ENCODE results near the gene SH3YL1. TPM values are rescaled to one million over a fixed set of nuclear protein-coding genes. Genes with fewer than 3 reads are reported as not detected.

SH3YL1 gene
- total RNA-seq, 1 experiment from 2014 or later, result 26.5 TPM

GRCh38 chr2:289362-290089 is 25.7 kb upstream of the SH3YL1 start:
- WGBS (ENCODE audit: extremely low coverage, insufficient read length, low lambda C conversion rate), result no CpG with 5 or more reads among the region's 60 CpGs
- no peak overlapping the region for H3K23ac ChIP-seq (ENCODE audit: insufficient read length, low read depth, low read length)
- H4K91ac ChIP-seq (ENCODE audit: insufficient read length, low read depth, low read length), result no peak overlapping the region
- H2BK120ac ChIP-seq (ENCODE audit: low read depth, low read length, poor library complexity, severe bottlenecking), result no peak overlapping the region
- no peak overlapping the region for H3K4ac ChIP-seq (ENCODE audit: low read depth, low read length)
- H3K9ac ChIP-seq (ENCODE audit: extremely low read depth, insufficient read length, low read length), result no peak overlapping the region
- H2BK20ac ChIP-seq (ENCODE audit: low read depth, low read length, poor library complexity, severe bottlenecking), result no peak overlapping the region
- no peak overlapping the region for H2BK5ac ChIP-seq (ENCODE audit: insufficient read length, low read length)
- H3T11ph ChIP-seq (ENCODE audit: low read length), result no peak overlapping the region
- no peak overlapping the region for H4K5ac ChIP-seq (ENCODE audit: insufficient read length, low read depth, low read length)
- peak overlapping the region; percentile 76 for H3K4me2 ChIP-seq (ENCODE audit: insufficient read depth, insufficient read length, low read length)
- TF ChIP-seq, protein P1, sequence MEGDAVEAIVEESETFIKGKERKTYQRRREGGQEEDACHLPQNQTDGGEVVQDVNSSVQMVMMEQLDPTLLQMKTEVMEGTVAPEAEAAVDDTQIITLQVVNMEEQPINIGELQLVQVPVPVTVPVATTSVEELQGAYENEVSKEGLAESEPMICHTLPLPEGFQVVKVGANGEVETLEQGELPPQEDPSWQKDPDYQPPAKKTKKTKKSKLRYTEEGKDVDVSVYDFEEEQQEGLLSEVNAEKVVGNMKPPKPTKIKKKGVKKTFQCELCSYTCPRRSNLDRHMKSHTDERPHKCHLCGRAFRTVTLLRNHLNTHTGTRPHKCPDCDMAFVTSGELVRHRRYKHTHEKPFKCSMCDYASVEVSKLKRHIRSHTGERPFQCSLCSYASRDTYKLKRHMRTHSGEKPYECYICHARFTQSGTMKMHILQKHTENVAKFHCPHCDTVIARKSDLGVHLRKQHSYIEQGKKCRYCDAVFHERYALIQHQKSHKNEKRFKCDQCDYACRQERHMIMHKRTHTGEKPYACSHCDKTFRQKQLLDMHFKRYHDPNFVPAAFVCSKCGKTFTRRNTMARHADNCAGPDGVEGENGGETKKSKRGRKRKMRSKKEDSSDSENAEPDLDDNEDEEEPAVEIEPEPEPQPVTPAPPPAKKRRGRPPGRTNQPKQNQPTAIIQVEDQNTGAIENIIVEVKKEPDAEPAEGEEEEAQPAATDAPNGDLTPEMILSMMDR (conservative IDR thresholded peaks at IDR 0.05), result no peak
- no peak overlapping the region for H2BK15ac ChIP-seq (ENCODE audit: low read depth, low read length)
- no peak overlapping the region for H3K27ac ChIP-seq (ENCODE audit: insufficient read length, low read depth, low read length)
- H3K4me3 Mint-ChIP-seq, result peak overlapping the region; percentile 57 to 84
- H3K36me3 Mint-ChIP-seq (ENCODE audit: insufficient read depth in 1 of 3, low read depth in 3 of 3), result no peaks in the 10 kb centered on the region; a peak in 1 of 7 replicates
- H2AFZ ChIP-seq (ENCODE audit: low read length), result peak overlapping the region; percentile 35
- no peak overlapping the region for H3K56ac ChIP-seq (ENCODE audit: insufficient read length, low read depth, low read length)
- H2BK12ac ChIP-seq (ENCODE audit: insufficient read length, low read depth, low read length), result no peak overlapping the region
- H3K4me1 ChIP-seq (ENCODE audit: insufficient read depth, low read length), result peaks cover 11% of the 10 kb centered on the region
- peaks cover 18% of the 10 kb centered on the region for H3K23me2 ChIP-seq (ENCODE audit: insufficient read length, low read depth, low read length, poor library complexity, severe bottlenecking)
- no peaks in the 10 kb centered on the region for H3K9me3 ChIP-seq (ENCODE audit: control insufficient read depth, low read depth, low read length)
- no peaks in the 10 kb centered on the region for H4K20me1 ChIP-seq (ENCODE audit: control insufficient read depth, insufficient read depth, insufficient read length)
- no peaks in the 10 kb centered on the region for H3K79me2 ChIP-seq (ENCODE audit: insufficient read depth, low read length)
- no peak overlapping the region for H3K14ac ChIP-seq (ENCODE audit: insufficient read depth, low read length)
- peaks cover 25 to 28% of the 10 kb centered on the region in 2 experiments for H3K4me1 Mint-ChIP-seq
- H3K27me3 Mint-ChIP-seq (ENCODE audit: low read depth), result peaks cover 73% of the 10 kb centered on the region
- no peak overlapping the region for H3K18ac ChIP-seq (ENCODE audit: insufficient read length, low read depth, low read length)
- no peaks in the 10 kb centered on the region for H3K79me1 ChIP-seq (ENCODE audit: insufficient read depth, low read depth, low read length, poor library complexity, severe bottlenecking)
- no peak overlapping the region; a peak in 1 of 7 replicates for H3K27ac Mint-ChIP-seq
- DNase-seq, result peak; percentile 58
- no peak overlapping the region for H4K8ac ChIP-seq (replicated peaks; ENCODE audit: insufficient read length, low read depth, low read length)
- no peaks in the 10 kb centered on the region for H3K9me3 Mint-ChIP-seq
- no peak overlapping the region for H2AK5ac ChIP-seq (ENCODE audit: insufficient read length, low read length)
- H3K27me3 ChIP-seq (ENCODE audit: insufficient read depth, low read length), result peaks cover 8% of the 10 kb centered on the region; the same call in 1 of the 2 replicates

Measured in H9 (cell line).